Stimulated activated CD8-positive, alpha-beta memory T cell treated with anti-CD3 and anti-CD28 coated beads, Interleukin-7, amount 100 ng/mL, for 48 hours (primary cell): ENCODE data around the gene GNG7.

Experiments
- DNase-seq, 2 donors: peaks; one replicate each; pipeline ENCODE4 v3.0.0-alpha.2; 2020; ENCODE audit warnings: low read depth in 1 of 2; ENCODE audit errors: extremely low read depth in 1 of 2

Gene GNG7

GRCh38 chr19:2726904-2727639 lies 24.6 kb upstream of the GNG7 start:
- no peak for DNase-seq

- DNase-seq: no peak
Observed at GRCh38 chr19:2726160-2726855, 23.8 kb upstream of the GNG7 start.

- DNase-seq: no peak
Observed at GRCh38 chr19:2724148-2724557, 21.7 kb upstream of the GNG7 start.

- no peak for DNase-seq
Observed at GRCh38 chr19:2723747-2724146, 21.3 kb upstream of the GNG7 start.

- DNase-seq: no peak
Observed at GRCh38 chr19:2723345-2723715, 20.8 kb upstream of the GNG7 start.

GRCh38 chr19:2722541-2723344 lies 20.2 kb upstream of the GNG7 start:
- DNase-seq: no peak

GRCh38 chr19:2721570-2722540 lies 19.4 kb upstream of the GNG7 start:
- no peak for DNase-seq

- no peak for DNase-seq
Observed at GRCh38 chr19:2720777-2721569, 18.5 kb upstream of the GNG7 start, which contains the start of gene DIRAS1. DIRAS1 (minus strand) TSS chr19:2721372; CDS start chr19:2717806, 3,566 bp downstream.

GRCh38 chr19:2719920-2720776 lies 17.7 kb upstream of the GNG7 start:
- no peak for DNase-seq

- DNase-seq: no peak
Observed at GRCh38 chr19:2719232-2719735, 16.8 kb upstream of the GNG7 start.

GRCh38 chr19:2717638-2718541 lies 15.4 kb upstream of the GNG7 start:
- no peak for DNase-seq

- no peak for DNase-seq
Observed at GRCh38 chr19:2716722-2717637, 14.5 kb upstream of the GNG7 start.

GRCh38 chr19:2716275-2716650 lies 13.8 kb upstream of the GNG7 start:
- no peak for DNase-seq

- DNase-seq: no peak
Observed at GRCh38 chr19:2715470-2716274, 13.2 kb upstream of the GNG7 start.

- DNase-seq: no peak
Observed at GRCh38 chr19:2714531-2715269, 12.2 kb upstream of the GNG7 start.
